CD4-positive, CD25-positive, alpha-beta regulatory T cell (primary cell): ENCODE results near the gene SLC5A1. TPM values are rescaled to one million over a fixed set of nuclear protein-coding genes. Genes with fewer than 3 reads are reported as not detected.
A peak's percentile ranks its signal among the peaks of the same experiment; 100 is the strongest.

Source experiments
- ATAC-seq, 2 donors: fragments of 150-1000 bp; cut with Tn5 transposase; one replicate each; pipeline ENCODE4 v1.10.0; 2021; ENCODE audit warnings: low read depth in 2 of 2, moderate number of reproducible peaks in 2 of 2, moderate library complexity in 1 of 2
- DNase-seq, 3 donors: peaks; one replicate each; pipeline versions ENCODE4 v3.0.0 to v3.0.0-alpha.2; 2012 to 2022; ENCODE audit warnings: mixed read lengths in 1 of 3
- H3K27ac ChIP-seq: one replicate; pipeline ENCODE4 v1.7.0; 2013; ENCODE audit warnings: mild to moderate bottlenecking, low read length; ENCODE audit not compliant: insufficient read depth, poor library complexity, severe bottlenecking
- H3K27me3 ChIP-seq: one replicate; pipeline ENCODE4 v1.7.0; 2013; ENCODE audit warnings: low read length; ENCODE audit not compliant: control insufficient read depth, insufficient read depth
- H3K36me3 ChIP-seq: one replicate; pipeline ENCODE4 v1.7.0; 2013; ENCODE audit warnings: mild to moderate bottlenecking, low read length, moderate library complexity; ENCODE audit not compliant: control insufficient read depth, insufficient read depth
- H3K4me1 ChIP-seq: 2 replicates; pipeline ENCODE4 v1.7.0; 2013; ENCODE audit warnings: mild to moderate bottlenecking, low read length; ENCODE audit not compliant: insufficient read depth, control insufficient read depth, poor library complexity, severe bottlenecking
- H3K4me3 ChIP-seq: one replicate; pipeline ENCODE4 v1.7.0; 2013; ENCODE audit warnings: low read depth, mild to moderate bottlenecking, low read length, moderate library complexity
- H3K9me3 ChIP-seq, 2 experiments: 1 replicate in 1 of 2; 2 replicates in 1 of 2; pipeline ENCODE4 v1.7.0; 2013; ENCODE audit warnings: low read length in 2 of 2, mild to moderate bottlenecking in 1 of 2, moderate library complexity in 1 of 2; ENCODE audit not compliant: control insufficient read depth in 2 of 2
- H3K27ac Mint-ChIP-seq, 3 donors: one replicate each; pipeline ENCODE4 v1.8.0; 2020 to 2022; ENCODE audit warnings: mild to moderate bottlenecking in 3 of 3, mixed read lengths in 3 of 3, moderate library complexity in 2 of 3
- H3K27me3 Mint-ChIP-seq: one replicate; pipeline ENCODE4 v1.8.0; 2022; ENCODE audit warnings: mild to moderate bottlenecking, mixed read lengths
- H3K36me3 Mint-ChIP-seq: one replicate; pipeline ENCODE4 v1.8.0; 2020; ENCODE audit warnings: mixed read lengths
- H3K4me1 Mint-ChIP-seq, 4 donors: one replicate each; pipeline ENCODE4 v1.8.0; 2020 to 2022; ENCODE audit warnings: mixed read lengths in 4 of 4, mild to moderate bottlenecking in 1 of 4
- H3K4me3 Mint-ChIP-seq, 4 donors: one replicate each; pipeline ENCODE4 v1.8.0; 2020 to 2022; ENCODE audit warnings: mild to moderate bottlenecking in 4 of 4, mixed read lengths in 4 of 4, moderate library complexity in 3 of 4
- H3K9me3 Mint-ChIP-seq, 7 donors: one replicate each; pipeline ENCODE4 v1.8.0; 2020 to 2022; ENCODE audit warnings: mixed read lengths in 7 of 7, mild to moderate bottlenecking in 3 of 7, moderate library complexity in 2 of 7
- polyA plus RNA-seq, 4 donors: library from polyadenylated mRNA; unstranded; fragments of 300-500 nt; fragmentation: Illumina TruSeq; gene quantifications; one replicate each; pipeline ENCODE4 v1.2.3, GENCODE V29; 2021
- total RNA-seq: library from RNA; stranded (reverse); gene quantifications from one replicate; pipeline ENCODE4 v1.2.3, GENCODE V29; 2022

The SLC5A1 gene
- total and polyA plus RNA-seq, 5 donors from 2014 or later = not detected

- Mint-ChIP-seq H3K4me1 (peaks cover 0 to 14% (median 6%) of the 10 kb centered on the region in 4 donors), H3K4me3 (no peak overlapping the region), H3K9me3 (peaks cover 0 to 2% (median 0%) of the 10 kb centered on the region in 7 donors), H3K36me3 (no peaks in the 10 kb centered on the region), H3K27me3 (peaks cover 23% of the 10 kb centered on the region), H3K27ac (no peak overlapping the region)
- Histone ChIP-seq H3K27ac (no peak overlapping the region), H3K4me3 (no peak overlapping the region), H3K9me3 (no peaks in the 10 kb centered on the region), H3K4me1 (no peaks in the 10 kb centered on the region), H3K36me3 (no peaks in the 10 kb centered on the region), H3K27me3 (peaks cover 5% of the 10 kb centered on the region)
- ATAC-seq (no peak), DNase-seq (no peak)
Observed at GRCh38 chr22:32097881-32098499, 54.9 kb downstream of the SLC5A1 start.

GRCh38 chr22:32100711-32101110 is 57.6 kb downstream of the SLC5A1 start:
- no peaks in the 10 kb centered on the region for H3K4me1 ChIP-seq
- no peak overlapping the region for H3K4me3 ChIP-seq
- Mint-ChIP-seq H3K4me3 (no peak overlapping the region), H3K27ac (no peak overlapping the region), H3K36me3 (no peaks in the 10 kb centered on the region), H3K27me3 (peaks cover 14% of the 10 kb centered on the region), H3K9me3 (no peaks in the 10 kb centered on the region), H3K4me1 (no peaks in the 10 kb centered on the region)
- no peaks in the 10 kb centered on the region for H3K9me3 ChIP-seq
- H3K27ac ChIP-seq = no peak overlapping the region
- peaks cover 5% of the 10 kb centered on the region for H3K27me3 ChIP-seq
- no peak for DNase-seq
- no peaks in the 10 kb centered on the region for H3K36me3 ChIP-seq
- ATAC-seq = no peak

- H3K4me3 ChIP-seq = no peak overlapping the region
- no peak overlapping the region for H3K27ac ChIP-seq
- no peaks in the 10 kb centered on the region for H3K4me1 ChIP-seq
- ATAC-seq (no peak), DNase-seq (peak in 2 of 3 donors; percentile 10 to 32)
- no peak overlapping the region for H3K4me3 Mint-ChIP-seq
- peaks cover 26% of the 10 kb centered on the region for H3K27me3 Mint-ChIP-seq
- no peaks in the 10 kb centered on the region for H3K36me3 Mint-ChIP-seq
- peaks cover 2% of the 10 kb centered on the region for H3K27me3 ChIP-seq
- H3K9me3 Mint-ChIP-seq = peaks cover 0 to 3% (median 0%) of the 10 kb centered on the region in 7 donors
- H3K27ac Mint-ChIP-seq = no peak overlapping the region
- no peaks in the 10 kb centered on the region for H3K9me3 ChIP-seq
- H3K36me3 ChIP-seq = no peaks in the 10 kb centered on the region
- H3K4me1 Mint-ChIP-seq = no peaks in the 10 kb centered on the region
Observed at GRCh38 chr22:32103658-32104315, 60.7 kb downstream of the SLC5A1 start.

- ATAC-seq (no peak), DNase-seq (peak in 1 of 3 donors; percentile 9)
- Mint-ChIP-seq H3K4me1 (no peaks in the 10 kb centered on the region), H3K27ac (no peak overlapping the region), H3K9me3 (peaks cover 0 to 3% (median 0%) of the 10 kb centered on the region in 7 donors), H3K27me3 (peaks cover 42% of the 10 kb centered on the region), H3K36me3 (no peaks in the 10 kb centered on the region), H3K4me3 (no peak overlapping the region)
- no peak overlapping the region for H3K27ac ChIP-seq
- no peaks in the 10 kb centered on the region for H3K9me3 ChIP-seq
- no peaks in the 10 kb centered on the region for H3K36me3 ChIP-seq
- H3K4me3 ChIP-seq = no peak overlapping the region
- H3K27me3 ChIP-seq = peaks cover 6% of the 10 kb centered on the region
- no peaks in the 10 kb centered on the region for H3K4me1 ChIP-seq
Observed at GRCh38 chr22:32106930-32107329, 63.9 kb downstream of the SLC5A1 start.

- H3K4me3 Mint-ChIP-seq = no peak overlapping the region
Observed at GRCh38 chr22:32112380-32112779, 69.3 kb downstream of the SLC5A1 start.

GRCh38 chr22:32119568-32120235 is 76.6 kb downstream of the SLC5A1 start:
- no peak overlapping the region for H3K27ac ChIP-seq
- H3K27me3 Mint-ChIP-seq = peaks cover 13% of the 10 kb centered on the region
- no peak overlapping the region for H3K27ac Mint-ChIP-seq
- H3K9me3 ChIP-seq = no peaks in the 10 kb centered on the region
- H3K27me3 ChIP-seq = peaks cover 3% of the 10 kb centered on the region
- no peaks in the 10 kb centered on the region for H3K36me3 Mint-ChIP-seq
- no peak overlapping the region for H3K4me3 Mint-ChIP-seq
- H3K4me3 ChIP-seq = no peak overlapping the region
- H3K36me3 ChIP-seq = no peaks in the 10 kb centered on the region
- peaks cover 0 to 2% (median 0%) of the 10 kb centered on the region in 7 donors for H3K9me3 Mint-ChIP-seq
- H3K4me1 Mint-ChIP-seq = peaks cover 0 to 10% (median 1%) of the 10 kb centered on the region in 4 donors
- ATAC-seq = no peak
- no peak for DNase-seq
- no peaks in the 10 kb centered on the region for H3K4me1 ChIP-seq

More at GRCh38 chr22:32112380-32112779, 69.3 kb downstream of the SLC5A1 start:
- H3K27me3 ChIP-seq = peaks cover 12% of the 10 kb centered on the region
- Mint-ChIP-seq H3K27me3 (peaks cover 36% of the 10 kb centered on the region), H3K27ac (no peak overlapping the region), H3K4me1 (no peaks in the 10 kb centered on the region), H3K36me3 (no peaks in the 10 kb centered on the region), H3K9me3 (no peaks in the 10 kb centered on the region)
- no peaks in the 10 kb centered on the region for H3K36me3 ChIP-seq
- DNase-seq = no peak
- no peaks in the 10 kb centered on the region for H3K4me1 ChIP-seq
- H3K9me3 ChIP-seq = no peaks in the 10 kb centered on the region
- no peak overlapping the region for H3K27ac ChIP-seq
- H3K4me3 ChIP-seq = no peak overlapping the region
- no peak for ATAC-seq

- peaks cover 8% of the 10 kb centered on the region for H3K27me3 Mint-ChIP-seq
- Histone ChIP-seq H3K27me3 (no peaks in the 10 kb centered on the region), H3K27ac (no peak overlapping the region), H3K36me3 (no peaks in the 10 kb centered on the region), H3K4me3 (no peak overlapping the region), H3K9me3 (no peaks in the 10 kb centered on the region), H3K4me1 (peaks cover 2% of the 10 kb centered on the region)
- H3K9me3 Mint-ChIP-seq = peaks cover 0 to 2% (median 0%) of the 10 kb centered on the region in 7 donors
- H3K4me1 Mint-ChIP-seq = peaks cover 5 to 19% (median 9%) of the 10 kb centered on the region in 4 donors
- H3K36me3 Mint-ChIP-seq = no peaks in the 10 kb centered on the region
- ATAC-seq (no peak), DNase-seq (no peak)
- no peak overlapping the region for H3K27ac Mint-ChIP-seq
- H3K4me3 Mint-ChIP-seq = no peak overlapping the region
Observed at GRCh38 chr22:32120603-32121002, 77.5 kb downstream of the SLC5A1 start.
